GM18507 (cell line): ENCODE measurements around the gene OR5M10.
"Not testable (repeated sequence)": the region's sequence is repeated elsewhere in the genome, so short reads cannot be mapped to it uniquely, and the experiment has no call there.

Source experiments
- DNase-seq: peaks from one replicate; pipeline ENCODE4 v3.0.0; 2011; ENCODE audit warnings: low read depth; ENCODE audit not compliant: insufficient read length; ENCODE audit errors: extremely low spot score
- FAIRE-seq: peaks from 2 replicates; lab custom pipeline; 2011; peaks lifted over from hg19 to GRCh38; lab: Jason Lieb, UNC

OR5M10 gene

DNA sequence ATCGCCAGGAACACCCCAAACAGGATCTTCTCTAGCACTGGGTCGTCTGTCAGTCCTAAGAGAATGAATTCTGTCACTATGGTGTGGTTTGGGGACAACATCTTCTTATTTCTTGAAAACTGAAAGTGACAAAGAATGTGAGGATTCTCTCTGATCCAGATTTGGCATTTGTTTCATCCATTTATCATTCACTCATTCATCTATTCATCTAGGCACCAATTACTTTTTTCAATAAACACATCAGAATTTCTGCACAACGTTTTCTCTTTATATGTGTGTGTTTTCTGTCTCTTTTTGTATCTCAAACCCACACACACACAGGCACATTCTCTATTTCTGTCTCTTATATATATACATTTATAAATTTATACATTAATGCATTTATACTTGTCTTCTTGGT lies at the start of gene OR5M10:
OR5M10 (minus strand) TSS at position 101 of the 400 bp plus-strand sequence; CDS start at position 101, 0 bp downstream.
- DNase-seq = no peak
- FAIRE-seq = no peak

DNA sequence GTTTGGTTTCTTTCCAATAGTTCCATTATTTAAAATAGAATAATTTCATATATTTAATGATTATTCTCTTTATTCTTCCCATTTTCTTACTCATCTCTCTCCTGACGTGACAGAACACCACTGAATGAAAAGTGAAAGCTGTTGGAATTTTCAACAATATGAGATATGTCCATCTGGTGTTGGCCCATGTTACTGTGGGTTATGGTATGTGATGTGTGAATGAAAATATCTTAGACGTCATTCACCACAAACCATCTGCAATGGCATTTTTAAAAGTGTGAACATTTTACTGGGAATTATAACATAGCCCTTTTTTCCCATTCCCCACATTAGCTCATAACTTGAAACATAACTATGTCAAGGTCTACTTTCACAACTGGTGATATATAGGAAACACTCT lies 48.4 kb upstream of the OR5M10 start:
- no peak for FAIRE-seq
- DNase-seq = no peak

DNA sequence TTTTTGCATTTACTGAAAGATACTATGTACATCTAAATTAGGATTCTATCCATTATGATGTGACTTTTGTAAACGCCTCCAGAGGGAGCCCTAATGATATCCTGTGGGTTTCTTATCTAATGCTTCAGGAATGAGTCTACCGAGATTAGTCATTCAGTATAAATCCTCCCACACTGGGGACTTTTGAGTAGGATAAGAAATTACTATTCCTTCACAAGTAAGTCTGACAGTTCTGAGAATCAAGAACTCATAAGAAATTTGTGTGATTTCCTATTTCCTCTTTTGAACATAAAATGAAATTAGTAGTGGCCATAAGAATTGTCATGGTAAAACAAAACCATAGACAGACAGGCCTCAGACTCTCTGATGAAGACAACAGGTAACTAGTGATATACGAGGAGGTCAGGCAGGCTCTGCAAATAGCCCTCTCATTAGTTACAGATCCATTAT lies 47.2 kb upstream of the OR5M10 start:
- DNase-seq (no peak), FAIRE-seq (no peak)

- DNase-seq (no peak), FAIRE-seq (no peak)
Measured at GRCh38 chr11:56611174-56611573, 33.7 kb upstream of the OR5M10 start.

- FAIRE-seq, DNase-seq: not testable (repeated sequence)
Measured at GRCh38 chr11:56592088-56592717, 14.7 kb upstream of the OR5M10 start.

DNA sequence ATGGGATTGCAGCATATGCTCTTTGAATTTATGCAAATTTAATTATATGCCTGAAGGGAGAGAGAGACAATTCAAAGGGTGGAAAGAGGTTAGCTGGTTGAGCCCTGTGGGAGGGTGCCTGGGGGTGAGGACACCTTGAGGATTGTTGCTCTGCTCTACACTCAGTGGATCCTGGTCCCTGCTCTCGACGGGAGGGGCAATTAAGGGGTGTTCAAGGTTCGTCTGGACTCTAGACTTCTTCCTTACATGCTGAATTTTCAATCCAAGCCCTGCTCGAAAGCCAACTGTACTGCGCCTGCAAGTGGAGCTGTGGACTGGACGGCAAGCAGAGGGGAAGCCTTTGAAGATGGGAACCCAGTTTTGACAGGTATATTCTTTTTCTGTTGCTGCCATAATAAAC lies 18.9 kb downstream of the OR5M10 start:
- FAIRE-seq = no peak
- no peak for DNase-seq

GRCh38 chr11:56554691-56555090 lies 22.8 kb downstream of the OR5M10 start:
- not testable (repeated sequence) for FAIRE-seq, DNase-seq

DNA sequence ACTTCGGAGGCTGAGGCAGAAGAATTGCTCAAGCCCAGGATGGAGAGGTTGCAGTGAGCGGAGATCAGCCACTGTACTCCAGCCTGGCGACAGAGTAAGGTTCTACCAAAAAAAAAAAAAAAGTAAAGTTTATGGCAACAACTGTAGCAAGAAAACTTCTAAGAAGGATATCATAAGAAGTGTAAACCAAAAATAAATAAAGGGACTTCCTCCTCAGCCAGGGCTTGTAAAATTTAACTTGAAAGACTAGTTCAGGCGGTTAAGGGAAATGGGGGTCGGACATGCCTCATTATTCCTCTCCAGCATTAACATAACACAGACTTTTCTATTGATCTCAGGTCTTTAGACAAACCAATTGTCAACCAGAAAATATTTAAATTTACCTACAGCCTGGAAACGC lies 32.0 kb downstream of the OR5M10 start:
- FAIRE-seq = no peak
- no peak for DNase-seq

DNA sequence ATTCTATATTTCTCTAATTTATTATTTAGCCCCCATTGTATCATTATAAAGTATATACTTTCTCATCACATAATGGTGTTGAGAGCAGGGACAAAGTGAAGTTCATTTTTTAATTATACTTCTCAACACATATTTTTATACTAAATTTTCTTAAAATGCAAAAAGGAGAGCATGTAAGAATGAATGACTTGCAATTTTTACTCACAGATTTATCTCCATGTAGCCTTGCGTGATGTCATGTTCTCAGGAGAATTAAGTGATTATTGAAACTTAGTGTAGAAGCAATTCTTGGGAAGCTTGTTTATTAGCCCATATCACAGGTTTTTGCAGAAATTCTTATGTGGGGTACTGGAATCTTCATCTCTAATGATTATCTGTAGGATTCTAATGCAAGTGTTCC lies 33.8 kb downstream of the OR5M10 start:
- DNase-seq (no peak), FAIRE-seq (no peak)

- DNase-seq (no peak), FAIRE-seq (no peak)
Measured at GRCh38 chr11:56543157-56543556, 34.4 kb downstream of the OR5M10 start, which contains the start of gene OR5M11. Gene OR5M11, minus strand, starts transcription at chr11:56543257. Its CDS starts 0 bp downstream, at chr11:56543257.

DNA sequence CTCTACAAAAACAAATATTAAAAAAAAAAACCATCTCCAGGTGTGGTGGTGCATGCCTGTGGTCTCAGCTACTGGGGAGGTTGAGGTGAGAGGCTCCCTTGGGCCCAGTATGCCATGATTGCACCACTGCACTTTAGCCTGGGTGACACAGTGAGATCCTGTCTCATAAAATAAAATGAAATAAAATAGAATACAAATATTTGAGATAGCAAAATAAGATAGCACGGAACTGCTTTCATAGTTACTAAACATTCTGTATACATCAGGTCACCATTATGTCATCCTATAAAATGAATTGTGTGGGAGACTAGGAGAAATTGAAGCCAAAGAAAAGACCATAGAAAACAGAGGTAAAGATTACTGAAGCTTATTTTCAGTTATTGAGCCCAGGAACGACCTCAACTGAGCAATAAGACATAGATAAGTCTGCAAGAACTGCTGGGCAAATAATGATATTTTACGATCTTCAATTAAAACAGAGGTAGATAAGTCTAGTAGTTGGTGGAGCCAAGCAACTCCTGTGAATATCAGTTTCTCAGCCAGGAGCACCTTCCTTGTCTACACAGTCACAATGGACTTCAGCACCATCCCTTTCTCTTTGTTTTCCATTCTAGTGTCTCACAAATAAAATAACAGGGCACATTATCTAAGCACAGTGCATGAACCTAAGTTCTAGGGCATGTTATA lies 44.3 kb downstream of the OR5M10 start:
- no peak for DNase-seq
- FAIRE-seq = no peak

GRCh38 chr11:56531856-56532255 lies 45.7 kb downstream of the OR5M10 start:
- DNase-seq = no peak
- no peak for FAIRE-seq
